Effector memory CD4-positive, alpha-beta T cell (primary cell): ENCODE data around the gene ROCK1.

Source experiments
- DNase-seq, 3 donors: peaks; one replicate each; pipeline ENCODE4 v3.0.0-alpha.2; 2020
- H3K27ac ChIP-seq: 2 replicates; pipeline ENCODE4 v1.7.0; 2013; ENCODE audit warnings: mild to moderate bottlenecking, low read length, moderate library complexity; ENCODE audit not compliant: insufficient read depth, poor library complexity, severe bottlenecking
- H3K27me3 ChIP-seq: replicated peaks from 2 replicates; pipeline ENCODE4 v1.7.0; 2013; ENCODE audit warnings: mild to moderate bottlenecking, low read length; ENCODE audit not compliant: insufficient read depth, control insufficient read depth, poor library complexity, severe bottlenecking
- H3K36me3 ChIP-seq: 2 replicates; pipeline ENCODE4 v1.7.0; 2013; ENCODE audit warnings: mild to moderate bottlenecking, low read length, moderate library complexity; ENCODE audit not compliant: control insufficient read depth, insufficient read depth
- H3K4me1 ChIP-seq: 2 replicates; pipeline ENCODE4 v1.7.0; 2013; ENCODE audit warnings: low read length, mild to moderate bottlenecking; ENCODE audit not compliant: control insufficient read depth, insufficient read depth, poor library complexity, severe bottlenecking
- H3K4me3 ChIP-seq: 2 replicates; pipeline ENCODE4 v1.7.0; 2013; ENCODE audit warnings: low read length, low read depth, mild to moderate bottlenecking; ENCODE audit not compliant: insufficient read depth, poor library complexity, severe bottlenecking
- H3K9me3 ChIP-seq: 2 replicates; pipeline ENCODE4 v1.7.0; 2013; ENCODE audit warnings: mild to moderate bottlenecking, low read length, moderate library complexity; ENCODE audit not compliant: control insufficient read depth

The ROCK1 gene

GRCh38 chr18:21083017-21083416 lies 28.6 kb downstream of the ROCK1 start:
- no peak overlapping the region for H3K27ac ChIP-seq
- no peak overlapping the region for H3K4me3 ChIP-seq
- no peaks in the 10 kb centered on the region for H3K36me3 ChIP-seq
- H3K27me3 ChIP-seq, result no peaks in the 10 kb centered on the region
- H3K9me3 ChIP-seq, result no peaks in the 10 kb centered on the region
- no peak for DNase-seq
- H3K4me1 ChIP-seq, result no peaks in the 10 kb centered on the region

GRCh38 chr18:21081426-21081825 lies 30.2 kb downstream of the ROCK1 start:
- H3K36me3 ChIP-seq, result no peaks in the 10 kb centered on the region
- H3K9me3 ChIP-seq, result no peaks in the 10 kb centered on the region
- H3K4me3 ChIP-seq, result no peak overlapping the region
- no peak for DNase-seq
- no peaks in the 10 kb centered on the region for H3K27me3 ChIP-seq
- no peaks in the 10 kb centered on the region for H3K4me1 ChIP-seq
- no peak overlapping the region for H3K27ac ChIP-seq

GRCh38 chr18:21080576-21080975 lies 31.0 kb downstream of the ROCK1 start:
- Histone ChIP-seq H3K9me3 (no peaks in the 10 kb centered on the region), H3K4me1 (peaks cover 4% of the 10 kb centered on the region), H3K27ac (no peak overlapping the region), H3K36me3 (no peaks in the 10 kb centered on the region), H3K27me3 (no peaks in the 10 kb centered on the region), H3K4me3 (no peak overlapping the region)
- DNase-seq, result no peak

GRCh38 chr18:21074336-21075323 lies 37.0 kb downstream of the ROCK1 start:
- Histone ChIP-seq H3K9me3 (no peaks in the 10 kb centered on the region), H3K4me1 (peaks cover 27% of the 10 kb centered on the region), H3K36me3 (no peaks in the 10 kb centered on the region), H3K4me3 (no peak overlapping the region), H3K27me3 (no peaks in the 10 kb centered on the region), H3K27ac (no peak overlapping the region)
- no peak for DNase-seq

- Histone ChIP-seq H3K27me3 (no peaks in the 10 kb centered on the region), H3K36me3 (no peaks in the 10 kb centered on the region), H3K9me3 (no peaks in the 10 kb centered on the region), H3K4me1 (peaks cover 27% of the 10 kb centered on the region), H3K27ac (no peak overlapping the region), H3K4me3 (no peak overlapping the region)
- no peak for DNase-seq
Observed at GRCh38 chr18:21073180-21073579, 38.4 kb downstream of the ROCK1 start.

- Histone ChIP-seq H3K9me3 (no peaks in the 10 kb centered on the region), H3K36me3 (no peaks in the 10 kb centered on the region), H3K27me3 (no peaks in the 10 kb centered on the region), H3K27ac (no peak overlapping the region), H3K4me1 (peaks cover 27% of the 10 kb centered on the region), H3K4me3 (no peak overlapping the region)
- DNase-seq, result no peak
Observed at GRCh38 chr18:21071071-21071470, 40.5 kb downstream of the ROCK1 start.

- H3K4me1 ChIP-seq, result peaks cover 12% of the 10 kb centered on the region
Observed at GRCh38 chr18:21069468-21069867, 42.1 kb downstream of the ROCK1 start.

GRCh38 chr18:21064347-21064746 lies 47.3 kb downstream of the ROCK1 start:
- H3K9me3 ChIP-seq, result no peaks in the 10 kb centered on the region
- H3K4me1 ChIP-seq, result no peaks in the 10 kb centered on the region
- H3K27ac ChIP-seq, result no peak overlapping the region
- DNase-seq, result no peak
- no peaks in the 10 kb centered on the region for H3K36me3 ChIP-seq
- H3K4me3 ChIP-seq, result no peak overlapping the region
- no peaks in the 10 kb centered on the region for H3K27me3 ChIP-seq

More at GRCh38 chr18:21069468-21069867, 42.1 kb downstream of the ROCK1 start:
- Histone ChIP-seq H3K27ac (no peak overlapping the region), H3K36me3 (no peaks in the 10 kb centered on the region), H3K9me3 (no peaks in the 10 kb centered on the region), H3K27me3 (no peaks in the 10 kb centered on the region), H3K4me3 (no peak overlapping the region)
- no peak for DNase-seq

GRCh38 chr18:21063011-21063410 lies 48.6 kb downstream of the ROCK1 start:
- Histone ChIP-seq H3K4me3 (no peak overlapping the region), H3K4me1 (no peaks in the 10 kb centered on the region), H3K27me3 (no peaks in the 10 kb centered on the region), H3K9me3 (no peaks in the 10 kb centered on the region), H3K27ac (no peak overlapping the region), H3K36me3 (no peaks in the 10 kb centered on the region)
- DNase-seq, result no peak

- no peaks in the 10 kb centered on the region for H3K4me1 ChIP-seq
- H3K27me3 ChIP-seq, result no peaks in the 10 kb centered on the region
- H3K4me3 ChIP-seq, result no peak overlapping the region
- H3K9me3 ChIP-seq, result no peaks in the 10 kb centered on the region
- no peak for DNase-seq
- no peaks in the 10 kb centered on the region for H3K36me3 ChIP-seq
- H3K27ac ChIP-seq, result no peak overlapping the region
Observed at GRCh38 chr18:21057112-21057511, 54.5 kb downstream of the ROCK1 start.
